Neural cell (in vitro differentiated cells): ENCODE results near the gene MARVELD1. TPM values are rescaled to one million over a fixed set of nuclear protein-coding genes. Genes with fewer than 3 reads are reported as not detected.

Source experiments
- H2AFZ ChIP-seq: fragments of 200-600, 300-800 bp; sonication (generic), shearing (Covaris generic); 2 replicates; pipeline ENCODE4 v1.6.0; 2014; ENCODE audit warnings: low read depth, mild to moderate bottlenecking, antibody characterized with exemption, low read length, moderate library complexity
- H3F3A ChIP-seq: fragments of 200-600 bp; shearing (Covaris generic); 2 replicates; pipeline ENCODE4 v1.6.1; 2016; ENCODE audit warnings: mild to moderate bottlenecking, moderate library complexity, mixed read lengths, antibody characterized with exemption, low read length; ENCODE audit not compliant: insufficient read depth, poor library complexity, severe bottlenecking
- H3K27ac ChIP-seq: fragments of 200-600, 300-800 bp; sonication (generic), shearing (Covaris generic); 2 replicates; pipeline ENCODE4 v1.5.1; 2014; ENCODE audit warnings: mild to moderate bottlenecking, low read length, moderate library complexity
- H3K27me3 ChIP-seq: fragments of 300-800, 200-600 bp; sonication (generic), shearing (Covaris generic); 2 replicates; pipeline ENCODE4 v1.6.0; 2014; ENCODE audit warnings: mild to moderate bottlenecking, low read depth, low read length, moderate library complexity; ENCODE audit not compliant: insufficient read depth
- H3K36me3 ChIP-seq: fragments of 300-800, 200-600 bp; sonication (generic), shearing (Covaris generic); 2 replicates; pipeline ENCODE4 v1.5.1; 2014; ENCODE audit warnings: mild to moderate bottlenecking, antibody characterized with exemption, low read length, moderate library complexity; ENCODE audit not compliant: insufficient read depth
- H3K4me2 ChIP-seq: fragments of 300-800, 200-600 bp; sonication (generic), shearing (Covaris generic); 2 replicates; pipeline ENCODE4 v1.6.0; 2014; ENCODE audit warnings: mild to moderate bottlenecking, low read length
- H3K4me3 ChIP-seq: fragments of 300-800, 200-600 bp; sonication (generic), shearing (Covaris generic); 2 replicates; pipeline ENCODE4 v1.5.1; 2014; ENCODE audit warnings: mild to moderate bottlenecking, low read length, moderate library complexity
- H3K79me2 ChIP-seq: fragments of 200-600 bp; shearing (Covaris generic); replicated peaks from 2 replicates; pipeline ENCODE4 v1.6.0; 2014; ENCODE audit warnings: mild to moderate bottlenecking, low read length, moderate library complexity; ENCODE audit not compliant: insufficient read depth
- H3K9ac ChIP-seq: fragments of 300-800, 200-600 bp; sonication (generic), shearing (Covaris generic); 2 replicates; pipeline ENCODE4 v1.6.1; 2016; ENCODE audit warnings: mild to moderate bottlenecking, low read length, mixed read lengths
- H3K9me2 ChIP-seq: fragments of 200-600 bp; shearing (Covaris generic); 2 replicates; pipeline ENCODE4 v1.6.1; 2016; ENCODE audit warnings: mild to moderate bottlenecking, low read length, mixed read lengths; ENCODE audit not compliant: insufficient read depth
- H3K9me3 ChIP-seq: fragments of 200-600, 300-800 bp; sonication (generic), shearing (Covaris generic); 2 replicates; pipeline ENCODE4 v1.6.1; 2016; ENCODE audit warnings: mild to moderate bottlenecking, mixed run types, low read length, moderate library complexity, mixed read lengths
- H4K20me1 ChIP-seq: fragments of 200-600 bp; shearing (Covaris generic); 2 replicates; pipeline ENCODE4 v1.6.1; 2016; ENCODE audit warnings: mild to moderate bottlenecking, mixed run types; ENCODE audit not compliant: insufficient read depth
- CTCF ChIP-seq: fragments of 450-650 bp; IDR thresholded peaks from 2 replicates; pipeline ENCODE4 v1.5.1; 2014; ENCODE audit warnings: antibody characterized with exemption, mild to moderate bottlenecking, moderate library complexity; ENCODE audit not compliant: poor library complexity, severe bottlenecking
- EP300 ChIP-seq: fragments of 450-650 bp; conservative IDR thresholded peaks from 2 replicates; pipeline ENCODE4 v1.6.1; 2014; ENCODE audit warnings: antibody characterized with exemption, mild to moderate bottlenecking, moderate library complexity; ENCODE audit not compliant: poor library complexity, severe bottlenecking
- EZH2 ChIP-seq: fragments of 200-600, 300-800 bp; shearing (Covaris generic), sonication (generic); IDR thresholded peaks from 2 replicates; pipeline ENCODE4 v1.6.1; 2014; ENCODE audit warnings: antibody characterized with exemption, low read length, borderline replicate concordance, mild to moderate bottlenecking; ENCODE audit not compliant: insufficient read depth, poor library complexity, severe bottlenecking
- MXI1 ChIP-seq: fragments of 450-650 bp; conservative IDR thresholded peaks from 2 replicates; pipeline ENCODE4 v1.6.1; 2014; ENCODE audit warnings: antibody characterized with exemption, mild to moderate bottlenecking; ENCODE audit not compliant: poor library complexity, severe bottlenecking
- POLR2AphosphoS5 ChIP-seq: IDR thresholded peaks from 2 replicates; pipeline ENCODE4 v1.6.1; 2012
- RAD21 ChIP-seq: fragments of 450-650 bp; conservative IDR thresholded peaks from 2 replicates; pipeline ENCODE4 v1.6.1; 2014; ENCODE audit warnings: antibody characterized with exemption, mild to moderate bottlenecking, moderate library complexity
- REST ChIP-seq: IDR thresholded peaks from 2 replicates; pipeline ENCODE4 v1.6.1; 2012; ENCODE audit warnings: borderline replicate concordance
- SMC3 ChIP-seq: fragments of 450-650 bp; conservative IDR thresholded peaks from 2 replicates; pipeline ENCODE4 v1.6.1; 2014; ENCODE audit warnings: antibody characterized with exemption, mild to moderate bottlenecking, moderate library complexity; ENCODE audit not compliant: poor library complexity
- TAF1 ChIP-seq: IDR thresholded peaks from 2 replicates; pipeline ENCODE4 v1.6.1; 2012; ENCODE audit warnings: low read depth
- polyA plus RNA-seq: library from polyadenylated mRNA; depleted of rRNA; stranded (reverse); fragments of >200 nt; gene quantifications from 2 replicates; pipeline ENCODE4 v1.2.3, GENCODE V29; 2014

Gene MARVELD1
- polyA plus RNA-seq, 1 donor from 2014 or later, result 2.3 TPM

GRCh38 chr10:97708976-97709946, 4.3 kb upstream of the MARVELD1 start:
- Histone ChIP-seq H3K27me3 (peaks cover 5% of the 10 kb centered on the region), H3K9me3 (no peaks in the 10 kb centered on the region), H3K4me3 (no peak overlapping the region), H3K79me2 (no peaks in the 10 kb centered on the region), H3K9me2 (no peaks in the 10 kb centered on the region), H3K36me3 (no peaks in the 10 kb centered on the region), H3K27ac (no peak overlapping the region), H4K20me1 (no peaks in the 10 kb centered on the region), H3K9ac (no peak overlapping the region), H3F3A (no peaks in the 10 kb centered on the region), H3K4me2 (no peak overlapping the region), H2AFZ (no peak overlapping the region)
- TF ChIP-seq EP300, result no peak
- TF ChIP-seq MXI1, result no peak
- TF ChIP-seq RAD21, result peak; percentile 37
- TF ChIP-seq REST, result no peak
- no peak for TF ChIP-seq TAF1
- TF ChIP-seq EZH2, result no peak
- peak; percentile 56 for TF ChIP-seq SMC3
- peak; percentile 56 for TF ChIP-seq CTCF

- H3K4me3 ChIP-seq, result no peak overlapping the region
- H3K9me2 ChIP-seq, result no peaks in the 10 kb centered on the region
- no peaks in the 10 kb centered on the region for H4K20me1 ChIP-seq
- TF ChIP-seq RAD21 (no peak), POLR2AphosphoS5 (no peak), MXI1 (no peak), TAF1 (no peak), EP300 (no peak), REST (no peak), EZH2 (no peak), CTCF (no peak), SMC3 (no peak)
- no peak overlapping the region for H3K9ac ChIP-seq
- no peak overlapping the region for H3K4me2 ChIP-seq
- H2AFZ ChIP-seq, result no peak overlapping the region
- H3K79me2 ChIP-seq, result no peaks in the 10 kb centered on the region
- H3K27me3 ChIP-seq, result peaks cover 16% of the 10 kb centered on the region
- H3F3A ChIP-seq, result no peaks in the 10 kb centered on the region
- no peak overlapping the region for H3K27ac ChIP-seq
- no peaks in the 10 kb centered on the region for H3K36me3 ChIP-seq
- no peaks in the 10 kb centered on the region for H3K9me3 ChIP-seq
These were observed 1.6 kb upstream of the MARVELD1 start for GRCh38 chr10:97711640-97712572.
